ENCODE data around the gene SH3BP5. TPM values are rescaled to one million over a fixed set of nuclear protein-coding genes. Genes with fewer than 3 reads are reported as not detected.

Gene SH3BP5
- total RNA-seq, 5 donors from 2014 or later (not counting 1 experiment from before 2014, with no cell fraction given) = 25.0 to 66.7 (median 41.7) TPM

GRCh38 chr3:15253023-15253697 is 79.2 kb downstream of the SH3BP5 start:
- Mint-ChIP-seq H3K36me3 (peaks cover 30% of the 10 kb centered on the region), H3K27ac (peak overlapping the region; percentile 56 to 68), H3K9me3 (no peaks in the 10 kb centered on the region), H3K27me3 (no peaks in the 10 kb centered on the region), H3K4me1 (peaks cover 0 to 12% (median 11%) of the 10 kb centered on the region in 3 donors), H3K4me3 (no peak overlapping the region)
- no peak for DNase-seq
- H3K27me3 ChIP-seq (replicated peaks in 1 of 2; ENCODE audit: control insufficient read depth in 2 of 2, extremely low read depth in 1 of 2, insufficient read depth in 2 of 2, low read length in 1 of 2) = no peaks in the 10 kb centered on the region
- no peaks in the 10 kb centered on the region for H3K9me3 ChIP-seq
- H3K27ac ChIP-seq (ENCODE audit: low read length) = no peak overlapping the region
- no peak for ATAC-seq (replicated peaks in 1 of 4)
- WGBS (ENCODE audit: insufficient coverage) = 100% methylated on average over 1 of the region's 7 CpGs
- POLR2A ChIA-PET = interaction anchor here in 1 of 2 donors (0.6 to 0.7 kb wide), 3 partner anchors 26 to 47 kb away, joined by 3 to 4 read pairs (median 3); partner anchors contain the start of gene CAPN7
- H3K4me1 ChIP-seq (ENCODE audit: control insufficient read depth in 1 of 2, extremely low read depth in 1 of 2, insufficient read depth in 2 of 2, low read length in 2 of 2) = no peaks in the 10 kb centered on the region
- peaks cover 16 to 77% of the 10 kb centered on the region in 2 donors for H3K36me3 ChIP-seq (ENCODE audit: control insufficient read depth in 2 of 2, extremely low read depth in 1 of 2, insufficient read depth in 1 of 2, low read length in 1 of 2)
- no peak overlapping the region for H3K4me3 ChIP-seq (ENCODE audit: control insufficient read depth in 1 of 2, extremely low read depth in 1 of 2, low read length in 1 of 2)
- CTCF ChIA-PET = interaction anchor here (0.6 to 1.0 kb wide), 3 partner anchors 14 to 1743 kb away, joined by 3 to 7 read pairs (median 3); no protein-coding TSS in a partner anchor

- peaks cover 2 to 10% (median 6%) of the 10 kb centered on the region in 3 donors for H3K4me1 Mint-ChIP-seq
- H3K27ac ChIP-seq (ENCODE audit: low read length) = no peak overlapping the region
- no peaks in the 10 kb centered on the region for H3K9me3 ChIP-seq
- WGBS (ENCODE audit: insufficient coverage) = no CpG with 5 or more reads among the region's 2 CpGs
- ATAC-seq (replicated peaks in 1 of 4) (no peak), DNase-seq (no peak)
- no peaks in the 10 kb centered on the region for H3K27me3 ChIP-seq (replicated peaks in 1 of 2; ENCODE audit: control insufficient read depth in 2 of 2, extremely low read depth in 1 of 2, insufficient read depth in 2 of 2, low read length in 1 of 2)
- POLR2A ChIA-PET = no interaction called here
- CTCF ChIA-PET = no interaction called here
- no peak overlapping the region for H3K4me3 ChIP-seq (ENCODE audit: control insufficient read depth in 1 of 2, extremely low read depth in 1 of 2, low read length in 1 of 2)
- H3K4me1 ChIP-seq (ENCODE audit: control insufficient read depth in 1 of 2, extremely low read depth in 1 of 2, insufficient read depth in 2 of 2, low read length in 2 of 2) = no peaks in the 10 kb centered on the region
- peaks cover 32% of the 10 kb centered on the region for H3K36me3 Mint-ChIP-seq
- peaks cover 6 to 64% of the 10 kb centered on the region in 2 donors for H3K36me3 ChIP-seq (ENCODE audit: control insufficient read depth in 2 of 2, extremely low read depth in 1 of 2, insufficient read depth in 1 of 2, low read length in 1 of 2)
- no peaks in the 10 kb centered on the region for H3K9me3 Mint-ChIP-seq
- H3K27ac Mint-ChIP-seq = no peak overlapping the region
- no peak overlapping the region for H3K4me3 Mint-ChIP-seq
- H3K27me3 Mint-ChIP-seq = no peaks in the 10 kb centered on the region
These were observed 86.2 kb downstream of the SH3BP5 start for GRCh38 chr3:15246186-15246585.

- 86% methylated on average over 1 of the region's 5 CpGs for WGBS (ENCODE audit: insufficient coverage)
- Mint-ChIP-seq H3K36me3 (peaks cover 32% of the 10 kb centered on the region), H3K27me3 (no peaks in the 10 kb centered on the region), H3K27ac (peak overlapping the region; percentile 4 to 15), H3K4me3 (no peak overlapping the region), H3K9me3 (no peaks in the 10 kb centered on the region), H3K4me1 (peaks cover 2 to 10% (median 6%) of the 10 kb centered on the region in 3 donors)
- Histone ChIP-seq H3K9me3 (no peaks in the 10 kb centered on the region), H3K36me3 (ENCODE audit: control insufficient read depth in 2 of 2, extremely low read depth in 1 of 2, insufficient read depth in 1 of 2, low read length in 1 of 2) (peaks cover 0 to 73% of the 10 kb centered on the region in 2 donors), H3K27me3 (replicated peaks in 1 of 2; ENCODE audit: control insufficient read depth in 2 of 2, extremely low read depth in 1 of 2, insufficient read depth in 2 of 2, low read length in 1 of 2) (no peaks in the 10 kb centered on the region), H3K27ac (ENCODE audit: low read length) (no peak overlapping the region), H3K4me1 (ENCODE audit: control insufficient read depth in 1 of 2, extremely low read depth in 1 of 2, insufficient read depth in 2 of 2, low read length in 2 of 2) (no peaks in the 10 kb centered on the region), H3K4me3 (ENCODE audit: control insufficient read depth in 1 of 2, extremely low read depth in 1 of 2, low read length in 1 of 2) (no peak overlapping the region)
- no peak for ATAC-seq (replicated peaks in 1 of 4)
- ChIA-PET CTCF (interaction anchor here in 1 of 2 donors (1.0 to 1.4 kb wide), 2 partner anchors 24 to 161 kb away, joined by 3 to 4 read pairs; no protein-coding TSS in a partner anchor), POLR2A (interaction anchor here (0.5 kb wide), 2 partner anchors 118 to 149 kb away, joined by 3 to 6 read pairs; no protein-coding TSS in a partner anchor)
- DNase-seq = no peak
These were observed 88.4 kb downstream of the SH3BP5 start for GRCh38 chr3:15243822-15244482.

GRCh38 chr3:15241341-15241740 is 91.0 kb downstream of the SH3BP5 start:
- Histone ChIP-seq H3K9me3 (no peaks in the 10 kb centered on the region), H3K36me3 (ENCODE audit: control insufficient read depth in 2 of 2, extremely low read depth in 1 of 2, insufficient read depth in 1 of 2, low read length in 1 of 2) (peaks cover 0 to 73% of the 10 kb centered on the region in 2 donors), H3K27me3 (replicated peaks in 1 of 2; ENCODE audit: control insufficient read depth in 2 of 2, extremely low read depth in 1 of 2, insufficient read depth in 2 of 2, low read length in 1 of 2) (no peaks in the 10 kb centered on the region), H3K4me3 (ENCODE audit: control insufficient read depth in 1 of 2, extremely low read depth in 1 of 2, low read length in 1 of 2) (no peak overlapping the region), H3K27ac (ENCODE audit: low read length) (no peak overlapping the region), H3K4me1 (ENCODE audit: control insufficient read depth in 1 of 2, extremely low read depth in 1 of 2, insufficient read depth in 2 of 2, low read length in 2 of 2) (no peaks in the 10 kb centered on the region)
- Mint-ChIP-seq H3K9me3 (no peaks in the 10 kb centered on the region), H3K4me3 (no peak overlapping the region), H3K4me1 (peaks cover 0 to 10% (median 8%) of the 10 kb centered on the region in 3 donors), H3K27ac (peak overlapping the region; percentile 11 to 49), H3K36me3 (peaks cover 30% of the 10 kb centered on the region), H3K27me3 (no peaks in the 10 kb centered on the region)
- ATAC-seq (replicated peaks in 1 of 4) (peak; percentile 41 to 70 (median 55)), DNase-seq (peak in 29 of 35 experiments; percentile 16 to 65 (median 37))
- ChIA-PET CTCF (interaction anchor here (0.6 to 1.0 kb wide), 3 partner anchors 35 to 164 kb away, joined by 3 to 9 read pairs (median 4); partner anchors contain the start of gene CAPN7 (in 1 of the 2)), POLR2A (no interaction called here)
- no CpG with 5 or more reads among the region's 1 CpG for WGBS (ENCODE audit: insufficient coverage)

GRCh38 chr3:15229262-15229661 is 103.1 kb downstream of the SH3BP5 start:
- Mint-ChIP-seq H3K36me3 (peaks cover 26% of the 10 kb centered on the region), H3K27me3 (no peaks in the 10 kb centered on the region), H3K9me3 (no peaks in the 10 kb centered on the region), H3K27ac (no peak overlapping the region), H3K4me1 (peaks cover 0 to 3% (median 0%) of the 10 kb centered on the region in 3 donors), H3K4me3 (no peak overlapping the region)
- H3K36me3 ChIP-seq (ENCODE audit: control insufficient read depth in 2 of 2, extremely low read depth in 1 of 2, insufficient read depth in 1 of 2, low read length in 1 of 2) = peaks cover 2 to 48% of the 10 kb centered on the region in 2 donors
- CTCF ChIA-PET = no interaction called here
- POLR2A ChIA-PET = interaction anchor here in 1 of 2 donors (0.6 to 1.3 kb wide), 2 partner anchors 21 to 23 kb away, joined by 3 to 7 read pairs; partner anchors contain the start of gene CAPN7
- no peak overlapping the region for H3K27ac ChIP-seq (ENCODE audit: low read length)
- H3K9me3 ChIP-seq = no peaks in the 10 kb centered on the region
- ATAC-seq (replicated peaks in 1 of 4) = no peak
- H3K4me3 ChIP-seq (ENCODE audit: control insufficient read depth in 1 of 2, extremely low read depth in 1 of 2, low read length in 1 of 2) = no peak overlapping the region
- H3K4me1 ChIP-seq (ENCODE audit: control insufficient read depth in 1 of 2, extremely low read depth in 1 of 2, insufficient read depth in 2 of 2, low read length in 2 of 2) = no peaks in the 10 kb centered on the region
- DNase-seq = no peak
- WGBS (ENCODE audit: insufficient coverage) = no CpG with 5 or more reads among the region's 4 CpGs
- H3K27me3 ChIP-seq (replicated peaks in 1 of 2; ENCODE audit: control insufficient read depth in 2 of 2, extremely low read depth in 1 of 2, insufficient read depth in 2 of 2, low read length in 1 of 2) = no peaks in the 10 kb centered on the region

- ATAC-seq (replicated peaks in 1 of 4) = no peak
- H3K4me3 Mint-ChIP-seq = no peak overlapping the region
- no peaks in the 10 kb centered on the region for H3K9me3 ChIP-seq
- POLR2A ChIA-PET = interaction anchor here in 1 of 2 donors (0.7 to 1.0 kb wide), 2 partner anchors 19 to 205 kb away, joined by 3 read pairs; no protein-coding TSS in a partner anchor
- WGBS (ENCODE audit: insufficient coverage) = no CpG with 5 or more reads among the region's 1 CpG
- no peaks in the 10 kb centered on the region for H3K27me3 Mint-ChIP-seq
- no peak overlapping the region for H3K4me3 ChIP-seq (ENCODE audit: control insufficient read depth in 1 of 2, extremely low read depth in 1 of 2, low read length in 1 of 2)
- no peak overlapping the region for H3K27ac ChIP-seq (ENCODE audit: low read length)
- no peak overlapping the region for H3K27ac Mint-ChIP-seq
- CTCF ChIA-PET = interaction anchor here in 1 of 2 donors (0.5 kb wide), 1 partner anchor 1055 kb away, joined by 4 read pairs; no protein-coding TSS in a partner anchor
- H3K27me3 ChIP-seq (replicated peaks in 1 of 2; ENCODE audit: control insufficient read depth in 2 of 2, extremely low read depth in 1 of 2, insufficient read depth in 2 of 2, low read length in 1 of 2) = no peaks in the 10 kb centered on the region
- DNase-seq = no peak
- peaks cover 2 to 49% of the 10 kb centered on the region in 2 donors for H3K36me3 ChIP-seq (ENCODE audit: control insufficient read depth in 2 of 2, extremely low read depth in 1 of 2, insufficient read depth in 1 of 2, low read length in 1 of 2)
- peaks cover 24% of the 10 kb centered on the region for H3K36me3 Mint-ChIP-seq
- no peaks in the 10 kb centered on the region for H3K4me1 ChIP-seq (ENCODE audit: control insufficient read depth in 1 of 2, extremely low read depth in 1 of 2, insufficient read depth in 2 of 2, low read length in 2 of 2)
- H3K4me1 Mint-ChIP-seq = peaks cover 0 to 3% (median 0%) of the 10 kb centered on the region in 3 donors
- no peaks in the 10 kb centered on the region for H3K9me3 Mint-ChIP-seq
These were observed 104.2 kb downstream of the SH3BP5 start for GRCh38 chr3:15228147-15228546.

All from T-cell (primary cell).